HG03378 (cell line): ENCODE data around the gene MAP3K8.
"Not testable (repeated sequence)": the region's sequence is repeated elsewhere in the genome, so short reads cannot be mapped to it uniquely, and the experiment has no call there.

Experiments
- ATAC-seq: cut with Tn5 transposase; IDR thresholded peaks from one replicate; pipeline ENCODE4 v1.9.1; 2021; ENCODE audit warnings: mild to moderate bottlenecking, moderate library complexity; ENCODE audit not compliant: unreplicated experiment

MAP3K8 gene

DNA sequence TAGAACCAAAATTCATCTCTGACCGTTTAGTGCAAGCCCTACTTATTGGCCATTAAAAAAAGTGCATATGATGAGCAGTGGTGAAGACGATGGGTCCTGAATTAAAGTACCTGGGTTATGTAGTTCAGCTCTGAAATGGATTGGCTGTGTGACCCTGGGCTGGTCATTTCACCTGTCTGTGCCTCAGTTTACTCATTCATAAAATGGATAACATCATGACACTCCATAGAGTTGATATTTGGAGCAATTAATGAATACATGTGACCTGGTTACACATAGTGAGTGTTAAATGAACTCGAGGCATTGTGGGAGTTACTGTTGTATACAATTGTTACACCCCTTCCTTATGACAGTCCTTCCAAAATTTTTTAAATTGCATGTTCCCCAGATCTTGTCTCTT, 9.1 kb downstream of the MAP3K8 start:
- ATAC-seq = no peak

DNA sequence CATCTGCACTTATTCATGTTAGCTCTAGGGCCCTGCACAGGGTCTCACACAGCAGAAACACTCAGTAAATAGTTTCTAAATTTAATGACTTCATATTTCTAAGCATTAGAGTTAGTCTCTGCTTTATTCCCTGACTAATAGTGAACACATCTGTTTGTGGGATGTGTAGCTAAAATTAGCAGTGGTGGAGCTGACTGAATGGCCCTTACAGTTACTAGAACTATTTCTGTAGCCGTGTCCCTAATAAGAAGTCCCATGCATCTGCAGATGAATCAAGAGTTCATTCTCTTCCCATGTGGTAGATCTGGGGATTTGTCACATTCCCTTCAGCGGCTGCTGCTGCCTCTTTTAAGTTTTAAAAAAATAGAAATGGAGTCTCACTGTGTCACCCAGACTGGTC, 11.7 kb downstream of the MAP3K8 start:
- ATAC-seq = no peak

DNA sequence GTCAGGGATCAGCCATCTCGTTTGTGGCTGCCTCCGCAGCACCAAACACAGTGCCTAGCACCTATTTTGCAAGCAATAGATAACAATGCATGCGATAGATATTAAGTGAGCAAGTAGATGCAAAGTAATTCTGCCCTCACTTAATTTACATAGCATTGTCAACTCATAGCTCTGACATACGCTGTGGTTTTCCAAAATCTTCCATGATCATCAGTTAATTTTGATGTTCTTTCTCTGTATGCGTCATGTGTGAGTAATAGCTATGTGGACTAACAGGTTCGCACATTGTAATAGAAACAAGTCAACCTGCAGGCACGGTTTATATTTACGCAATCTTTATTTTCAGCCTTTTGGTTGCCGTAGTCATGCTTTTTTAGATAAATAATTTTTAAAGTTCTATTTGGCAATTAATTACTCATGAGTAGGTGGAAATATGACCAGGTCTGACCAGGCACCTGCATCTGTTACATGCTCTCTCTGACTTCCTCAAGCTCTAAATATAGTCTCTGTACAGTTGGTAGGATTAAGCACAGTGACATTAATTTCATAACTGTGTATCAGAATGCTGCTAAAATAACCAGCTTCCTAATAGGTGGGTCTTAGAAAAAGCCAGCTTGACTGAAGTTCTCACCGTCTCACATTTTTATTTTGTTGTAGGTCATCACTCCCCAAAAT, 13.3 kb downstream of the MAP3K8 start:
- no peak for ATAC-seq

DNA sequence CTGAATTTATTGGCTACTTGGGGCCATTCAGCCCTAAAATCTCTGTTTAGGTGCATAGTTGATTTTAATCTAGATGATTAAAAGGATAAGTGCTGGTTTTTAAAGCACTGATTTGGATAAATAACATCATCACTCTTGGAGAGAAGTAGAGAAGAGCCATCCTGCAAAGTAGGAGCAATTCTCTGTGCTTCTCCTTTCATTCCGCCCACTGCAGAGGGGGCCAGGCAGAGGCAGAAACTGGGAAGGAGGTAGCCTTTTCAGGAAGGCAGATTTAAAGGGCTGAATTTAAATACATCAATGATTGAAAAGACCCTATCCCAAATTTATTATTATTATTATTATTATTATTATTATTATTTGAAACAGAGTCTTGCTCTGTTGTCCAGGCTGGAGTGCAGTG, 14.1 kb downstream of the MAP3K8 start:
- no peak for ATAC-seq

DNA sequence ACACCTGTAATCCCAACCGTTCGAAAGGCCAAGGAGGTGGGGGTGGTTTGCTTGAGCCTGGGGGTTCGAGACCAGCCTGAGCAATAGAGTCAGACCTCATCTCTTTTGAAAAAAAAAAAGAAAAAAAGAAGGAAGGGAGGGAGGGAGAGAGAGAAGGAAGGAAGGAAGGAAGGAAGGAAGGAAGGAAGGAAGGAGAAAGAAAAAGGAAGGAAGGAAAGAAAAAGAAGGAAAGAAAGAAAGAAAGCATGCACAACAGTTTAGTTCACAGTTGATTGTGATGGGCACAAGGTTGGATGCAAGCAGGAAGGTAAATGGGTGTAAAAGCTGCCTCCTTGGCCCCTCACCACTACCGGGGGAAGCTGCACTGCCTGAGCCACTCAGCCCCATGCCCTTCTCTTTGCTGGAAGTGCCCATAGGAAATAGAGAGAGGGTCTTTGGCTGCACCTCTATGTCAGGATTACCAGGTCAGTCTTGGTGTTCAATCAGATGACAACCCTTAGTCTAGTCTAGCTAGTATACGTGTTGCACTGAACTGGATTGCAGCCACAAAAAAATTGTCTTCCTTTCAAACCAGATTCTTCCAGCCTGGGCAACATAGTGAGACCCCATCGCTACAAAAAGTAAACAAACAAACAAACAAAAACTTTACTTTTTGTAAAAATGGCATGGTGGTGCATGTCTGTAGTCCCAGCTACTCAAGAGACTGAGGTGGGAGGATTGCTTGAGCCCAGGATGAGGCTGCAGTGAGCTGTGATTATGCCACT, 20.0 kb downstream of the MAP3K8 start:
- no peak for ATAC-seq

DNA sequence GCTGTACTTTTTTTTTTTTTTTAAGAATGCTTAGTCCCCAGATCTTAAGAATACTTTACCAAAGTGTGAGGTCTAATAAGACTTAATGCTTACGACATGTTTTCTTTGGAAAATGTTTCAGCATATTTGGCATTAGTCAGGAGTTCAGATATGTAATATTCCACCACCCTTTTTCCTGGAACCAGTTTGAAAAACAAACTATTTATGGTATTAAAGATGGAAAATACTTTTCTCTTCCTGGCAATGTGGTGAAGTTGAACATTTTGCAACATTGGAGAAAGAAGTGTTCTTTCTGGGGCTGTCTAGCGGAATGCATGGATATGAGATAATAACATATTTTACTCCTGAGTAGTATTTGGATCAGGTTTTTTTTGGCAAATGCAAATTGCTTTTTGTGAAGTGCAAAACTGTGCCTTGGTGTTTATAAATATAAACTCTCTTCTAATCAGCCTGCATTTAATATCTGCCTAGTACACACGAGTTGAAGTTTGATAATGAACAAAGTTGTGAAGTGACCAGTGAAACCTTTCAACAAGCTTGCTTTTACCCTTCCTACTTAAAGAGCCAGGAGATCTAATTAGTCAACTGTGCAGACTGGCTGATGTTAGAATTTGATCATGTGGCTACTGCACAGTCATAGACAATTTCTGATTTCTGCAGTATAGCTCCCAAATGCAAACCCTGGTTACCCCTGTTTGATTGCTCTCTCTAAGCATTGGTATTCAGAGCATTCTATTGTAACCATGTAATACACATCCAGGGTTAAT, 20.9 kb downstream of the MAP3K8 start:
- ATAC-seq = no peak

DNA sequence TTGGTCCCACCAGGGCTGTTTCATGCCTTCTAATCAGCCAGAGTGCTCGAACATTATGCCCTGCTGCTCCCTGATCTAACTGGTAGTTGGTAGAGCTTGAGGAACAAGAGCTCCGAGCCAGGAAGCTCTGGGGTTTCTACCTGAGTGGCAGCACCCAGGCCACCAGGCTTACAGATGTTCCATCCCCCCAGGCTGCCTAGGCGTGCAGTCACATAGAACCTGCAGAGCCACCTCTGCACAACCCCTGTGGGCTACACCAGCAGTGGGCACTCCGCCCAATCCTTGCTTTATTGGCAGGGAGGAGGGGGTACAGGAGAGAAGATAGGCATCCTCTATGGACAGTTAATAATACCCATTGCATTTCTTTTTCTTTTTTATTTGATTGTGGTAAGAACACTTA, 21.8 kb downstream of the MAP3K8 start:
- ATAC-seq = peak; percentile 41

DNA sequence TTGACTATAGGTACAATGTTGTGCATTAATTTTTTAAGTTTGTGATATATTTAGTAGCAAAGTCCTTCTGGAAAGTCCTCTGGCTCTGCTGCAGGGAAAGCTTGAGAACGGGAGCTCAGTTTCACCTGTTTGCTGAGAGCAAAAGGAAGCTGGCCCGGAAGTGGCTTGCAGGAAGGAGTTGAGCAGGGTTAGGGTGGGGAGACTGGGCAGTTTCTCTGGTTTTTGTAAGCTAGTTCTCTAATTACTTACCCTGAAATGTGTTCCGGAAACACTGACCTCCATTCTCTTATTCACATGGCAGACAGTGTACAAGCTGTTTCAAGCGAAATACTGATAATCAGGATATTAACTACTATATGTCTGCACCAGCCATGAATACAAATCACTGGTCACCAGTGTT, 22.3 kb downstream of the MAP3K8 start:
- peak; percentile 76 for ATAC-seq

DNA sequence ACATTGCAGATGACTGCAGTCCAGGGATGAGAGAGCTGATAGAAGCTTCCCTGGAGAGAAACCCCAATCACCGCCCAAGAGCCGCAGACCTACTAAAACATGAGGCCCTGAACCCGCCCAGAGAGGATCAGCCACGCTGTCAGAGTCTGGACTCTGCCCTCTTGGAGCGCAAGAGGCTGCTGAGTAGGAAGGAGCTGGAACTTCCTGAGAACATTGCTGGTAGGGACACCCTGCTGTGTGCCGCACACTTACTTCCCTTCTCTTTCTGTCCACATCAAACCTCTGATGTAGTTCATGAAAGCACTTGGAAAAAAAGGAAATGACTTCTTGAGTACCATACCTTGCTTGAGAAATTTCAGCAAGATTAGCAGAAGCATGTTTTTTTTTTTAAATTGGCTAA, 25.3 kb downstream of the MAP3K8 start:
- ATAC-seq = no peak

DNA sequence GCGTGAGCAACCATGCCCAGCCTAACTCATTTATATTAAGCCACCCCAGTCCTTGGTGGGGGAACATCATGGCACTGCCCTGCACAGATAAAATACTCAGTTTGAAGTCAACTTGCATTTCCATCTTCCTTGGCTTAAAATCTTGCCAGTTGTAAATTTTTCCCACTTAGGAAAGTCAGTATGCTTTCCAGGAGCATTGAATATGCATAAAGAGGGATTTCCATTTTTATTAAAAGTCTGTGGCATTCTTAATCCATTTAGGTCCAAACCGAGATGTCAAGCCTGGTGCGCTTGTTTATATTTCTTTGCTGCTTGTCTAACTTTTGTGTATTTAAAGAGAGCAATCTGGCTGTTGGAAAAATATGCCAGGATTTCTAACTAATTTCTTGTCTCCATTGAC, 26.1 kb downstream of the MAP3K8 start:
- ATAC-seq = no peak

DNA sequence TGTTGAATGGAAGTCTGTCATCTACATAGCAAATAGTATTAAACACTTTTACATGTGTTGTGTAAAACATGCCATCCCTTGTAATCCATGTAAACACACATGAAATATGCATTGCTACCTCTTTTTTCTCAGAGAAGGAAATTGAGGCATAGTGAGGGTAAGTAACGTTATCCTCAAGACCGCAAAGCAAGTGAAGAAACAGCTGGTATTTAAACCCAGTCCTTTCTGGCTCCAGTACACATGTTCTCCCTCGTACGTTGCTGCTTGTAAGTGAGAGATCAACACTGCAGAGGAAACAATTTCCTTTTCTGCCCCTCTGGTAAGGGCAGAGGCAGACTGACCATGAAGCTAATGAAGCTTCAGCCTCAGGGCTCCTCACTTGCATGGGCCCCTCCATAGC, 28.5 kb downstream of the MAP3K8 start:
- ATAC-seq = no peak

DNA sequence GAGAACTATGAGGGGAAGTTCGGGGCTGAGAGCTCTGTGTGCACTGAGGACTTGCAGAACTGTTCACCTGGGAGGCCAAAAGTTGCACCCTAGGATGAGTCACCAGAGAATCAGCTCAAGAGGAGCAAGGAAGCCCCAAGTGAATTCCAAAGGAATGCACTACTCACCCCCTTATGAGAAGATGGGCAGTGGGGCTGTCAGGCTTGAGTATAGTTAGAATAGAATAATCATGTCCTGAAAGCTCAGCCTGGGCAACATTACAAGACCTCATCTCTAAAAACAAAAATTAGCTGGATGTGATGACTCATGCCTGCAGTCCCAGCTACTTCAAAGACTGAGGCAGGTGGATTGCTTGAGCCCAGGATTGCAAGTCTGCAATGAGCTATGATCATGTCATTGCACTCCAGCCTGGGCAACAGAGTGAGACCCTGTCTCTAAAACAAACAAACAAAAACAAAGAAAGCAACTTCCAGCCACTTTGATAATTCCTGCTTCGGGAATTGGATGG, 30.0 kb downstream of the MAP3K8 start:
- no peak for ATAC-seq

DNA sequence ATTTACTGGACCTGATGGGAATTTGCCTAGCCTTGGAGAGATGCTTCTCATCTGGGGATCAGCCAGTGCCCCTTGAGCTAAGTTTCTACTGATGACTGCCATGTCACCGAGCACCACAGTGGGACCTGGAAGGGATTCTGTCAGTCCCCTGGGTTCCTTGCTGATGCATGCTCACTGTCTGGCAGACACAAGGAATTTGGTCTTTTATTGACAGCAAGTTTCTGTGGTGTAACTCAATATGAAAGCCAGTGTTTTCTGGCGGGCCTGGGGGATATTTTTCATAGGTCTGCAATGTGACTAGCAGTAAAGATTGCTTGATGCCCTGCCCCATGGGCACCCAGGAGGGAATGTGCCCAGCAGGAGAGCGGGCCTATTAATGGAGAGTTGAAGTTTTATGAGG, 30.7 kb downstream of the MAP3K8 start:
- ATAC-seq = no peak

DNA sequence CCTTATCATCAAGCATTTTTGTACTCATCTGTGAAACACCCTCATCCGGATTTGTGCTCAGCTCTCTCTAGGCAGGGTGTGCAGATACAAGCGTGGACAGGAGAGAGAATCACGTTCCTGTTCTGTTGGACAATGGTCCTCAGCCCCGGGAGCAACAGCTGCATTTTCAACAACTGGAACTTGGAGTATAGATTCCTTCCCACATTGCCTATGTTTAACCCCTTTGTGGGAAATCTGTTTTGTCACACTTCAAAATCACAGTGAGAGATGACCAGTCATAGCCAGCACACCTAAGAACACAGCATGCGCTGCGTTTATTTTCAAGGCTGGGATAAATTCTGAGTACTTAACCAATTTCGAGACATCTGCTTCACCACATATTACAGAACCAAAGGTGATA, 32.5 kb downstream of the MAP3K8 start:
- ATAC-seq = no peak

DNA sequence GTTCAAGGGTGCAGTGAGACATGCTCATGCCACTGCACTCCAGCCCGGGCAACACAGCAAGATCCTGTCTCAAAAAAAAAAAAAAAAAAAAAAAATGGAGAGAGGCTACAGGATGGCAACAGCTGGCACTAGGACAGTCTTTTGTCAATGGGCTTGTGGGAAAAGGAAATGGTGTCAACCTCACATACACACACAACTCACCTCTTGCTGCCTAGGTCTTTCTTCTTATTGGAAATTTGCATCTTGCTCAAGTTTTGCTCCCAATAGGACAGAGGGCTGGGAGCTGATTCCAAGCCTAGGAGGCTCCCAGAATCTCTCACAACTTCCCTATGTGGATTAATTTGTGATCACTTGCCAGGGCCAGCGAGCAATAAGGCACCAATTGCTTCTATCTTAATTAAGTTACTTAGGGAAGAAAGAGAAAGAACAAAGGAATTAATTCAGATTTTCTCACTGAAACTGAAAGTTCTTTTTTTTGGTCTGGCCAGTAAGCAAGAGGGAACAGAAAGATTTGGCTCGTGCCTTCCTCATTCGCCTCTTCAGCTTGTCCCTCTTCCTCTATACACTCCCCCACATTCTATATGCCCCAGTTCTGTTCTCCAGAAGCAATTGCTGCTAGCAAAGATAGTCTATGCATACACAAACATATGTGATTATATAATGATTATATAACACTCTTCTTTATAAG, 33.8 kb downstream of the MAP3K8 start:
- no peak for ATAC-seq

DNA sequence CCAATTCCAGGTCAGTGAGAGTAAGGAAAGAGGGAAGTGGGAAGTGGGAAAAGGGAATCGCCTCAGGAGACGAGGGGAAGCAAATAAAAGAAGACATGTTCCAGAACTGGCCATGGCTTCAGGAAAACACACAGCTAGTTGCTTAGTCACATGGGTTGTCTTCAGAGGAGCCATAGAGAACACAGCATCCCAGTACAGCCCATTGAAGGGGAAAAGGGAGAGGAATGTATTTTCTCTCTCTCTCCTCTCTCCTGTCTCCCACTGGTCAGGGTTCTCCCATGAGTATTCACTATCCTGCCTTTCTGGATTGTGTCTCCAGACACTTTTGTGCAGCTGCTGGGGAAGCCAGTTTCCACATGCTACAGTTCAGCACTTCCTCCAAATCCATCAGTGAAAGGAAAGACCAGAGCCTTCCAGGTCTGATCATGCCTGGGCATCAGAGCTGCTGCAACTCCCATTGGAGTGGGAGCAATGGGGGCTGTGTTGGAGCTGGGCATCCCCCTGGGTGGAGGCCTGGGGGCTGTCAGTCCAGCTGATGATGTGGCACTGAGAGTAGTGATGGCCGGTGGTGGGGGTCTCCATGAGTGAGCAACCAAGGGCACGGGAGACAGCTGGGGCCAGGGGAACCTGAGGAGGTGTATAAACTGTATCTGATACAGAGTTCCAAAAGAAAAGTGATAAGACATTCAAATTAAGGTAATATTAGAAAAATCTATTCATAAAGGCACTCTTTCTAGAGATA, 38.6 kb downstream of the MAP3K8 start:
- no peak for ATAC-seq

DNA sequence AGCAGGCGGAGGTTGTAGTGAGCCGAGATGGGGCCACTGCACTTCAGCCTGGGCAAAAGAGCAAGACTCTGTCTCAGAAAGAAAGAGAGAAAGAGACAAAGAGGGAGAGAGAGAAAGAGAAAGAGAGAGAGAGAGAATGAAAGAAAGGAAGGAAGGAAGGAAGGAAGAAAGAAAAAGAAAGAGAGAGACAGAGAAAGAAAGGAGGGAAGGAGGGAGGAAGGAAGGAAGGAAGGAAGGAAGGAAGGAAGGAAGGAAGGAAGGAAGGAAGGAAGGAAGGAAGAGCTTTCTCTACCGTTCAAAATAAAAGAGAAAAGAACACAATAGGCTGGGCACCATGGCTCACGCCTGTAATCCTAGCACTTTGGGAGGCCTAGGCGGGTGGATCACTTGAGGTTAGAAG, 41.5 kb downstream of the MAP3K8 start:
- ATAC-seq = not testable (repeated sequence)

DNA sequence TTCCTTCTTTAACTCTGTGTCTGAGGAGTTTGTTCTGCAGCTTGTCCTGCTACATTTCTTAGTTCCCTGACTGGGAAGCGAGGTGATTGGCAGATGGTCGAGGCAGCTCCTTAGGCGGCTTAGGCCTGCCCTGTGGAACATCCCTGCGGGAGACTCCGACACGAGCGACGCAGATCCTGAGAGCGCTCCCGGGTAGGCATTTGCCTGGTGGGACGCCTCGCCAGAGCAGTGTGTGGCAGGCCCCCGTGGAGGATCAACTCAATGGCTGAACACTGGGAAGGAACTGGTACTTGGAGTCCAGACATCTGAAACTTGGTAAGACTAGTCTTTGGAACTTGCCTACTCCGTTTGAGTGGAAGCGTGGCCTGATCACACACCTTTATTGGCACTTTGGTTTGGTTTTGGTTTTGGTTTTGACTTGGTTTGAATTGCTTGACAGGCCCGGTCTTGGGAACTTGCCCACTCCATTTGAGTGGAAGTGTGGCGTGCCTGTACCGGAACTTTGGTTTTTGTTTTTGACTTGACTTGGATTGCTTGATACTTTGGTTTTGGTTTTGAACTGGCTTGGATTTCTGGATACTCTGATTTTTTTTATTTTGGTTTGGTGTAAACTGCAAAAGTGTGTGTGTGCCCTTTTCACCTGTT, 42.6 kb downstream of the MAP3K8 start:
- no peak for ATAC-seq

DNA sequence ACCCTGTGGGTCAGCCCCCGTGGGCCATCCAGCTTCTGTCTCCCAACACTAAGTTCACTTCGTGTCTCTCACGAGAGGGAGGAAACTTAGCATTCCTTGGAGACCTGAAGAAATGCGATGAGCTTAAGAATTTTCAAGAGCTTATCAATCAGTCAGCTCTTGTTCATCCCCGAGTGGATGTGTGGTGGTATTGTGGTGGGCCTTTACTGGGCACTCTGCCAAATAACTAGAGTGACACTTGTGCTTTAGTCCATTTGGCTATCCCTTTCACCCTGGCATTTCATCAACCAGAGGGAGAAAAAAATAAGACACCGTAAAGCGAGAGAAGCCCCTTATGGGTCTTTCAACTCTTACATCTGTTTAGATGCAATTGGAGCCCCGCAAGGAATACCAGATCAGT, 45.5 kb downstream of the MAP3K8 start:
- not testable (repeated sequence) for ATAC-seq

DNA sequence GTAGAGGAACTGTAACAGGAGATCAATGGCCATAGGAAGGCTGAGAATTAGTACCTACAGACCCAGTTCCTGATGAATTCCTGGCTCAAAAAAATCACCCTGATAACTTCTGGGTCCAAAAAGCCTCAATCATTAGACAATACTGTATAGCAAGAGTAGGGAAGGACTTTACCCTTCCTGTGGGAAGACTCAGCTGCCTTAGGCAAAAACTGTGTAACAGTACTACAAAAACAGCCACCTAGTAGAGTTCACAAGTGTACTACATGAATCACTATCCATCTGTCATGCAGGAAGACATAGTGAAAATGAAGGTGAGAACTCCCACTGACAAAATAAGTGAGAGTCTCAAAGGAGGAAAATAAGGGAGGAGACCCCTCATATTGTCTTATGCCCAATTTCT, 47.6 kb downstream of the MAP3K8 start:
- ATAC-seq = no peak
